ENCODE results near the gene KCNQ1.

DNA sequence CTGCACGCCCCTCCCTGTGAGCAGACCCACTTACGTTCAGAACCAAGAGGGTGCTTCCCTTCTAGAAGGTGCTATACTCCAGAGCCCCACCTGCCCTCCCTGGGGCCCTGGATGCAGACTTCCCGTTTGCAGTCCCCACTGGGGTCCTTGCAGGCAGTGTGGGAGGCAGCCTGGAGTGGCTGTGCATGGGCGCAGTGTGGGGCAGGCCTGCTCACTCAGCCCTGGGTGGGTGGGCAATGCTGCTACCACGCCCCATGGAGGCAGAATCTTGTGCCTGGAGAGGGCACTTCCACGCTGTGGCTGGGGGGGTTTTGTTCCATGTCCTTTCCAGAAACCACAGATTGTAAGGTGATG lies 138.8 kb downstream of the KCNQ1 start:
- TF ChIP-seq, protein P1, sequence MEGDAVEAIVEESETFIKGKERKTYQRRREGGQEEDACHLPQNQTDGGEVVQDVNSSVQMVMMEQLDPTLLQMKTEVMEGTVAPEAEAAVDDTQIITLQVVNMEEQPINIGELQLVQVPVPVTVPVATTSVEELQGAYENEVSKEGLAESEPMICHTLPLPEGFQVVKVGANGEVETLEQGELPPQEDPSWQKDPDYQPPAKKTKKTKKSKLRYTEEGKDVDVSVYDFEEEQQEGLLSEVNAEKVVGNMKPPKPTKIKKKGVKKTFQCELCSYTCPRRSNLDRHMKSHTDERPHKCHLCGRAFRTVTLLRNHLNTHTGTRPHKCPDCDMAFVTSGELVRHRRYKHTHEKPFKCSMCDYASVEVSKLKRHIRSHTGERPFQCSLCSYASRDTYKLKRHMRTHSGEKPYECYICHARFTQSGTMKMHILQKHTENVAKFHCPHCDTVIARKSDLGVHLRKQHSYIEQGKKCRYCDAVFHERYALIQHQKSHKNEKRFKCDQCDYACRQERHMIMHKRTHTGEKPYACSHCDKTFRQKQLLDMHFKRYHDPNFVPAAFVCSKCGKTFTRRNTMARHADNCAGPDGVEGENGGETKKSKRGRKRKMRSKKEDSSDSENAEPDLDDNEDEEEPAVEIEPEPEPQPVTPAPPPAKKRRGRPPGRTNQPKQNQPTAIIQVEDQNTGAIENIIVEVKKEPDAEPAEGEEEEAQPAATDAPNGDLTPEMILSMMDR (IDR thresholded peaks at IDR 0.05), result no peak
- TF ChIP-seq POLR2AphosphoS5 (IDR thresholded peaks at IDR 0.05), result no peak

All from upper lobe of left lung (tissue), 4 donors.